HG03159 (cell line): ENCODE measurements around the gene CYBA.

Experiments used
- ATAC-seq: cut with Tn5 transposase; IDR thresholded peaks from one replicate; pipeline ENCODE4 v1.9.1; 2021; ENCODE audit warnings: mild to moderate bottlenecking, moderate library complexity; ENCODE audit not compliant: unreplicated experiment

Gene CYBA

DNA sequence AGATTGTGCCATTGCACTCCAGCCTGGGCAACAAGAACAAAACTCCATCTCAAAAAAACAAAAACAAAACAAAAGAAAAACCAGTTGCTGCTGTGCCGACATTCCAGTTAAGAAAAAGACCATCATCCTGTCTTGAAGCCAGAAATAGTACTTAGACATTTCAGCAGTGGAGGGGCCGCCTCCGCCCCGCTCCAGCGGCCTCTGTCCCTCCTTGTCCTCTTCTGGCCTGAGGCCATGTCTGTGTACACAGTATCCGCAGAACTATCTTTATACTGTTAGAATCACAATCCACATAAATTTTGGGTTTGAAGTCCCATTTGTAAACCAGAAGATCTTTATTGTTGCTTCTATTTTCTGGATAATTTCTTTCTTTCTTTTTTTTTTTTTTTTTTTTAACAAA, 55.8 kb downstream of the CYBA start:
- no peak for ATAC-seq

DNA sequence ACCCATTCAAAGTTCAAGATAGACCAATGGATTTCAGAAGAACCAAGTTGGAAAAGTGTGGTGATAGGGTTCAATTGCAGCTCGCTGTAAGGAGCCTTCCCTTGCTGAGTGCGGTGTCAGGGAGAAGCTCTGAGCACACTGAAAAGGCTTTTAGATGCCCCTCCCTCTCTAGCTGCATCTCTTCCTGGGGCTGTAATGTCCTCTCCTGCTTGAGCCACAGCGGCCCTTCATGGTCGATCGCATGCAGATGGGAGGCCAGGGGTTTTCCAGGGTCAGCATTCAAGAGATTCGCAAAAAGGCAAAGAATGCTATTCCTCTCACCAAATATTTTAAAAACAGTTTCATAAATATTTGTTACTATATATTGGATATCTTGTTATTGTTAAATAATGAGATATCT, 56.9 kb downstream of the CYBA start:
- ATAC-seq = no peak

DNA sequence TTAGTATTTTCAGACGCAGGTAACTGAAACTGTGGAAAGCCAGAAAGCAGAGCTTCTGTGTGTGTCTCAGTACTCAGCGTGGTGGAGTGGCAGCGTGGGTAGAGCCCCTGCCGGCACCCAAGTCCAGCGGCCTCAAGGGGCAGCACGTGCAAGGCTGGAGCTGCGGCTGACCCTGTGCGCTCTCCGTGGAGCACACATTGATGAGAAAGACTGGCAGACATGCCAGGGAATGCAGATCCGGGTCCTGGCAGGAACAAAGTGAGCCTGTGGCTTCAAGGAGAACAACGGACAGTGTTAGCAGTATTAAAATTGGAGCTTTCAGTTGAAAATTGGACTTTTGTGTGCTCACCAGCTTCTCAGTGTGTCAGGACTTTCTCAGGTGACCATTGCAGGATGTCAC, 57.4 kb downstream of the CYBA start:
- ATAC-seq = no peak
